ENCODE results near the gene TMEM271.

The TMEM271 gene

GRCh38 chr4:576245-576821, at the start of gene TMEM271:
Gene TMEM271 (minus strand): TSS chr4:576295. CDS start chr4:576062, 233 bp downstream.
- DNase-seq (ENCODE audit: low read depth, low spot score), result no peak

- DNase-seq (ENCODE audit: low read depth, low spot score), result no peak
Observed at GRCh38 chr4:625631-626161, 49.6 kb upstream of the TMEM271 start.

GRCh38 chr4:624705-625590, 48.9 kb upstream of the TMEM271 start, which contains the start of gene PDE6B:
Gene PDE6B (plus strand): TSS chr4:625573. CDS start chr4:625627, 54 bp downstream.
- no peak for DNase-seq (ENCODE audit: low read depth, low spot score)

- DNase-seq (ENCODE audit: low read depth, low spot score), result no peak
Observed at GRCh38 chr4:623914-624566, 47.9 kb upstream of the TMEM271 start.

GRCh38 chr4:622996-623913, 47.2 kb upstream of the TMEM271 start:
- no peak for DNase-seq (ENCODE audit: low read depth, low spot score)

- DNase-seq (ENCODE audit: low read depth, low spot score), result no peak
Observed at GRCh38 chr4:622071-622995, 46.2 kb upstream of the TMEM271 start.

GRCh38 chr4:621296-622070, 45.4 kb upstream of the TMEM271 start:
- DNase-seq (ENCODE audit: low read depth, low spot score), result no peak

- DNase-seq (ENCODE audit: low read depth, low spot score), result no peak
Observed at GRCh38 chr4:620851-621261, 44.8 kb upstream of the TMEM271 start.

- DNase-seq (ENCODE audit: low read depth, low spot score), result no peak
Observed at GRCh38 chr4:620201-620600, 44.1 kb upstream of the TMEM271 start.

- DNase-seq (ENCODE audit: low read depth, low spot score), result no peak
Observed at GRCh38 chr4:617644-618641, 41.8 kb upstream of the TMEM271 start.

GRCh38 chr4:616911-617643, 41.0 kb upstream of the TMEM271 start:
- no peak for DNase-seq (ENCODE audit: low read depth, low spot score)

GRCh38 chr4:616091-616490, 40.0 kb upstream of the TMEM271 start:
- no peak for DNase-seq (ENCODE audit: low read depth, low spot score)

- DNase-seq (ENCODE audit: low read depth, low spot score), result no peak
Observed at GRCh38 chr4:613126-613525, 37.0 kb upstream of the TMEM271 start.

GRCh38 chr4:612749-613125, 36.6 kb upstream of the TMEM271 start:
- no peak for DNase-seq (ENCODE audit: low read depth, low spot score)

- no peak for DNase-seq (ENCODE audit: low read depth, low spot score)
Observed at GRCh38 chr4:612052-612748, 36.1 kb upstream of the TMEM271 start.

- no peak for DNase-seq (ENCODE audit: low read depth, low spot score)
Observed at GRCh38 chr4:610411-611261, 34.5 kb upstream of the TMEM271 start.
